Memory B cell (primary cell): ENCODE measurements around the gene CHP2.
"Not testable (repeated sequence)": the region's sequence is repeated elsewhere in the genome, so short reads cannot be mapped to it uniquely, and the experiment has no call there.

ENCODE experiments used
- ATAC-seq: fragments of 150-1000 bp; cut with Tn5 transposase; 2 replicates; pipeline ENCODE4 v1.10.0; 2021; ENCODE audit warnings: low read depth, mild to moderate bottlenecking, moderate library complexity
- DNase-seq, 2 donors: peaks; one replicate each; pipeline ENCODE4 v3.0.0; 2022; ENCODE audit warnings: low spot score in 2 of 2
- H3K27ac Mint-ChIP-seq: one replicate; pipeline ENCODE4 v1.8.0; 2022; ENCODE audit warnings: mild to moderate bottlenecking, moderate library complexity, mixed read lengths
- H3K27me3 Mint-ChIP-seq: one replicate; pipeline ENCODE4 v1.8.0; 2022; ENCODE audit warnings: mixed read lengths
- H3K36me3 Mint-ChIP-seq: one replicate; pipeline ENCODE4 v1.8.0; 2022; ENCODE audit warnings: mild to moderate bottlenecking, mixed read lengths
- H3K4me1 Mint-ChIP-seq: one replicate; pipeline ENCODE4 v1.8.0; 2022; ENCODE audit warnings: mixed read lengths
- H3K4me3 Mint-ChIP-seq: one replicate; pipeline ENCODE4 v1.8.0; 2022; ENCODE audit warnings: mild to moderate bottlenecking, moderate library complexity, mixed read lengths
- H3K9me3 Mint-ChIP-seq: one replicate; pipeline ENCODE4 v1.8.0; 2022; ENCODE audit warnings: mixed read lengths

Gene CHP2

GRCh38 chr16:23729503-23730424 lies 25.1 kb upstream of the CHP2 start:
- Mint-ChIP-seq H3K27ac (no peak overlapping the region), H3K9me3 (no peaks in the 10 kb centered on the region), H3K36me3 (no peaks in the 10 kb centered on the region), H3K27me3 (peaks cover 7% of the 10 kb centered on the region), H3K4me1 (peaks cover 4% of the 10 kb centered on the region), H3K4me3 (no peak overlapping the region)
- ATAC-seq: no peak
- no peak for DNase-seq

GRCh38 chr16:23734176-23734893 lies 20.5 kb upstream of the CHP2 start:
- ATAC-seq: no peak
- Mint-ChIP-seq H3K27ac (no peak overlapping the region), H3K9me3 (no peaks in the 10 kb centered on the region), H3K4me3 (no peak overlapping the region), H3K27me3 (peaks cover 8% of the 10 kb centered on the region), H3K4me1 (peaks cover 7% of the 10 kb centered on the region), H3K36me3 (no peaks in the 10 kb centered on the region)
- DNase-seq: no peak

- H3K36me3 Mint-ChIP-seq, ATAC-seq, H3K27me3 Mint-ChIP-seq, H3K4me1 Mint-ChIP-seq, DNase-seq, H3K9me3 Mint-ChIP-seq, H3K4me3 Mint-ChIP-seq: not testable (repeated sequence)
- peak overlapping the region; percentile 80 for H3K27ac Mint-ChIP-seq
Observed at GRCh38 chr16:23737423-23738028, 17.3 kb upstream of the CHP2 start.

GRCh38 chr16:23739516-23739915 lies 15.3 kb upstream of the CHP2 start:
- Mint-ChIP-seq H3K27ac (no peak overlapping the region), H3K4me1 (peaks cover 7% of the 10 kb centered on the region), H3K36me3 (no peaks in the 10 kb centered on the region), H3K4me3 (no peak overlapping the region), H3K27me3 (peaks cover 6% of the 10 kb centered on the region), H3K9me3 (no peaks in the 10 kb centered on the region)
- no peak for ATAC-seq
- DNase-seq: no peak

- no peaks in the 10 kb centered on the region for H3K4me1 Mint-ChIP-seq
- no peak for ATAC-seq
- peaks cover 3% of the 10 kb centered on the region for H3K36me3 Mint-ChIP-seq
- peaks cover 4% of the 10 kb centered on the region for H3K9me3 Mint-ChIP-seq
- no peak overlapping the region for H3K27ac Mint-ChIP-seq
- H3K4me3 Mint-ChIP-seq: no peak overlapping the region
- DNase-seq: no peak
- H3K27me3 Mint-ChIP-seq: peaks cover 11% of the 10 kb centered on the region
Observed at GRCh38 chr16:23741675-23742303, 13.0 kb upstream of the CHP2 start.

- Mint-ChIP-seq H3K27me3 (peaks cover 13% of the 10 kb centered on the region), H3K4me3 (no peak overlapping the region), H3K27ac (no peak overlapping the region), H3K4me1 (no peaks in the 10 kb centered on the region), H3K36me3 (peaks cover 7% of the 10 kb centered on the region), H3K9me3 (peaks cover 7% of the 10 kb centered on the region)
- no peak for ATAC-seq
- no peak for DNase-seq
Observed at GRCh38 chr16:23742766-23743165, 12.1 kb upstream of the CHP2 start.

- H3K36me3 Mint-ChIP-seq: peaks cover 7% of the 10 kb centered on the region
- H3K4me1 Mint-ChIP-seq: no peaks in the 10 kb centered on the region
- H3K4me3 Mint-ChIP-seq: no peak overlapping the region
- ATAC-seq (no peak), DNase-seq (no peak)
- H3K27me3 Mint-ChIP-seq: peaks cover 13% of the 10 kb centered on the region
- H3K27ac Mint-ChIP-seq: no peak overlapping the region
- peaks cover 7% of the 10 kb centered on the region for H3K9me3 Mint-ChIP-seq
Observed at GRCh38 chr16:23745263-23745662, 9.6 kb upstream of the CHP2 start.

GRCh38 chr16:23748630-23749029 lies 6.2 kb upstream of the CHP2 start:
- H3K27me3 Mint-ChIP-seq: peaks cover 12% of the 10 kb centered on the region

GRCh38 chr16:23751053-23751452 lies 3.8 kb upstream of the CHP2 start:
- H3K9me3 Mint-ChIP-seq, H3K36me3 Mint-ChIP-seq, H3K27ac Mint-ChIP-seq, H3K4me1 Mint-ChIP-seq, H3K4me3 Mint-ChIP-seq, DNase-seq, ATAC-seq: not testable (repeated sequence)
- peaks cover 13% of the 10 kb centered on the region for H3K27me3 Mint-ChIP-seq

More at GRCh38 chr16:23748630-23749029, 6.2 kb upstream of the CHP2 start:
- H3K9me3 Mint-ChIP-seq: peaks cover 7% of the 10 kb centered on the region
- ATAC-seq (no peak), DNase-seq (no peak)
- no peak overlapping the region for H3K27ac Mint-ChIP-seq
- no peak overlapping the region for H3K4me3 Mint-ChIP-seq
- H3K4me1 Mint-ChIP-seq: no peaks in the 10 kb centered on the region
- H3K36me3 Mint-ChIP-seq: peaks cover 7% of the 10 kb centered on the region

GRCh38 chr16:23753908-23754593 lies 775 bp upstream of the CHP2 start:
- Mint-ChIP-seq H3K9me3 (no peaks in the 10 kb centered on the region), H3K27ac (no peak overlapping the region), H3K36me3 (no peaks in the 10 kb centered on the region), H3K4me1 (no peaks in the 10 kb centered on the region), H3K4me3 (peak overlapping the region; percentile 56), H3K27me3 (peaks cover 23% of the 10 kb centered on the region)
- DNase-seq (no peak), ATAC-seq (no peak)

GRCh38 chr16:23755484-23755809 lies 621 bp downstream of the CHP2 start:
- H3K27me3 Mint-ChIP-seq: peaks cover 25% of the 10 kb centered on the region

GRCh38 chr16:23757116-23757515 lies 2.3 kb downstream of the CHP2 start:
- Mint-ChIP-seq H3K27ac (no peak overlapping the region), H3K9me3 (no peaks in the 10 kb centered on the region), H3K4me1 (peaks cover 3% of the 10 kb centered on the region), H3K36me3 (no peaks in the 10 kb centered on the region), H3K27me3 (peaks cover 24% of the 10 kb centered on the region), H3K4me3 (no peak overlapping the region)
- DNase-seq (no peak), ATAC-seq (no peak)

More at GRCh38 chr16:23755484-23755809, 621 bp downstream of the CHP2 start:
- ATAC-seq (no peak), DNase-seq (no peak)
- Mint-ChIP-seq H3K9me3 (no peaks in the 10 kb centered on the region), H3K36me3 (no peaks in the 10 kb centered on the region), H3K4me1 (peaks cover 3% of the 10 kb centered on the region), H3K4me3 (peak overlapping the region; percentile 41), H3K27ac (no peak overlapping the region)

- ATAC-seq (no peak), DNase-seq (no peak)
- Mint-ChIP-seq H3K4me3 (no peak overlapping the region), H3K27ac (no peak overlapping the region), H3K36me3 (no peaks in the 10 kb centered on the region), H3K27me3 (peaks cover 27% of the 10 kb centered on the region), H3K4me1 (peaks cover 3% of the 10 kb centered on the region), H3K9me3 (no peaks in the 10 kb centered on the region)
Observed at GRCh38 chr16:23757937-23758619, 3.3 kb downstream of the CHP2 start.
